ENCODE results near the gene LANCL3. TPM values are rescaled to one million over a fixed set of nuclear protein-coding genes. Genes with fewer than 3 reads are reported as not detected.

LANCL3 gene
- total RNA-seq, 1 donor from 2014 or later = 0.25 TPM

DNA sequence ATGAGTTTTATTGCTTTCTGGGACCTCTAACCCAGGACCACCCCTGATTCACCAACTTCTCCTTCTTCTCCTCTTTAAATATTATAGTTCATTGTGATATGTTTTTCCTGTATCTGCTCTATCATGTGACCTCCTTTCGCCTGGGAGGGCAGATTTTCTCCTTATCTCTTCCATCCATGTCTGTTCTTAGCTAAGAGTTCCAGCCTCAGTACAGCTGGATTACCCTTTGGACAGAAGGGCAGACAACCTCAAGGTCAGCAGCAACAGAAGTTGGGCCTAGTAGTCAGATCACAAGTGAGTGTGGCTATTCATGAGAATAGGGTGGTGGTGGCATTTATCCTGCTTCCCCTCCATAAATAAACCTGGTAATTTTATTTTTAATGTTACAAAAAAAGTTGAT is 108.4 kb downstream of the LANCL3 start:
- intact Hi-C loops (cut with micrococcal nuclease) = no loop called here

DNA sequence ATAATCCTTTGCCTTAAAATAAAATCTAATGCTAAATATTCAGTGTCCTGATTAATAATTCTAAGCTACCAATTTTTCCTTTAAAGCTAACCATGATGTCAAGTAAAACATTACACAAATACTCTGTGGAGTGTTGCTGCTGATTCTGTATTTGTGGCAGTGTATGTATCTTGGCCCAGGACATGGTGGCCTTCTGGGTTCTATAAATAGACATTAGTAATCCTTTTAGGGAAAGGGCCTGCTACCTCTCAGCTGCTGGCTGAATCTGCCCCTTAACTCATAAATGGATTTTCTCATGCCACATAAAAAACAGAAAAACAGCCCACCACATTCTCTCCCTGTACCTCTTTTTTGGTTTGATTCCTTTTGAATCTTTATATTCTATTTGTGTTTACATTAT is 113.0 kb downstream of the LANCL3 start:
- intact Hi-C loops (cut with micrococcal nuclease) = no loop called here

DNA sequence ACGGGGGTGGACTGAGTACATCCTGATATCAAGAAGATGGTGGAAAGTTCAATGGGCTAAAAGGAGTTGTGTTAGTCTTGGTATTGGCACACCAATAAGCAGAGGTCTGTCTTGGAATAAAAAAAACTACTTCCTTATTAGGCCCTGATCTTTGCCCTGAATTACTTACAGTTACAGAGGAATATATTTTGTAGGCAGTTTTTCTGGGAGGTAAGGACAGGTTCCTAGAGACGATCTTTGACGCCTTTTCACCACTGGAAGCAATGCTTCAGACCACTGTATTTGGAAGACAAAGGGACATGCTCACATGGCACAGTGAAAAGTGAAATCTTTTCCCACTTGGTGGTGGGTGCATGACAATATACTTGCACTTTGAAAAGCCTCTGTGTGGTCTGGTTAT is 113.5 kb downstream of the LANCL3 start:
- intact Hi-C loops (cut with micrococcal nuclease) = no loop called here

DNA sequence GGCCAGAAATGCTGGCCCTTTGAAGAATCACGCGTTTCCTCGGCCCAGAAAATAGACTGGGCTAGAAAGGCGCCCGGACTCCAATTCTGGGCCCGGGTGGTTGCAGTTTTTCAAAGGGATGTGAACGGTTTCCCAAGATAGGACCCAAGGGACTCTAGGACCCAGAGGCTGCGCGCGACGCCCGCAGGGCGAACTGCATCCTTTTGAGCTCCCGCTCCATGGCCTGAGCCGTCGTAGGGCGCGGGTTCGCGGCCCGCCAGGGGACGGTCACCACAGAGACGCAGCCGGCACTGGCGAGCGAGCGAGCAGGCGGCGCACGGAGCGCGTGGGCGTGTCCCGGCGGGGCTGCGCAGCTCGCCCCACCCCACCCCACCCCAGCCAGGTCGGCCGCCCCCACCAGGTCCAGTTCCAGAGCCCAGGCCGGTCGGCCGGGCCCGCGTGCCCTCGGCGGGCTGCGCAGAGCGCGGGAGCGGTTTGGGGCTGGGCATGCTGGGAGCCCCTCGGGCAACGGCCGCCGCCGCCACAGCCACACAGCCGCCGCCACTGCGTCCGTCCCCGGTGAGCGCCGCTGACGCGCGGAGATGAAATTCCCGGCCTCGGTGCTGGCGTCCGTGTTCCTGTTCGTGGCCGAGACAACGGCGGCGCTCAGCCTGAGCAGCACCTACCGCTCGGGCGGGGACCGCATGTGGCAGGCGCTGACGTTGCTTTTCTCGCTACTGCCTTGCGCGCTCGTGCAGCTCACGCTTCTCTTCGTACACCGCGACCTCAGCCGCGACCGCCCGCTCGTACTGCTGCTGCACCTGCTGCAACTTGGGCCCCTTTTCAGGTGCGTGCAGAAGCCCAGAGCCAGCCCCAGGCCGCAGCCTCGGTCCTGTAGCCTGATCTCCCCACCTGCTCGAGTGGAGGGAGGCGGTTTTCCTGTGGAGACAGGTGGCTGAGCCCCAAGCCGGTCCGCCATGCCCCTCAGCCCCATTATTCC is 114.2 kb downstream of the LANCL3 start, which contains the start of gene XK:
Gene XK (plus strand): TSS at position 411 of the 979 bp plus-strand sequence. CDS start 171 bp downstream, at position 582.
- intact Hi-C loops (cut with micrococcal nuclease) = loop anchor here (2.0 kb wide), 1 partner anchor 161 kb away; the partner anchor contains the start of gene DYNLT3

DNA sequence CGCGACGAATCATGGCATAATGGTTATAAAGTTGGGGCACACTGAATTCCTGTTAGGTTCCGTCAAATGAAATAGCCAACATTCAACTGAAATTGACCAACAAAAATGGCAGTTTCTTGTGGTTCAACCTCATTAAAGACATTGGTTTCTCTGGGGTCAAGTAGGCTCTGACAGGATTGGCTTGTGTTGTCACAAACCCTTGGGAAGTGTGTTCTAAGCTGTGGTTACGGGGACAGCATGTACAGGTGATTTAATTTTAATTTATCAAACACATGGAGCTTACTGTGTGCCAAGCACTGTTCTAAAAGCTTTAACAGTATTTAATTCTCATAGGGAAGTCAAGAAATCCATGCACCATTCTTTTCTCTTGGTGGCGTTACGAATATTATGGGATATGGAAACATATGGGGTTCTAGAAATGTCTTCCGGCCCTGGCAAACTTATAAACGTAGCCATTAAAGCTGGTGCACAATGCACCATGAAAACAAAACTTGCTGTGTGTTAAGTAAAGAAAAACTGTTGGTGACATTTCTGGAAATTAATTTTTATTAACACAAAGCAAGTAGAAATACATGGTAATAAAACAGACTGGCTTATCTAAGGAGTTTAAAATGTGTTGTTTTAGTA is 115.0 kb downstream of the LANCL3 start:
- intact Hi-C loops (cut with micrococcal nuclease) = loop anchor here (2.0 kb wide), 1 partner anchor 160 kb away; the partner anchor contains the start of gene DYNLT3

DNA sequence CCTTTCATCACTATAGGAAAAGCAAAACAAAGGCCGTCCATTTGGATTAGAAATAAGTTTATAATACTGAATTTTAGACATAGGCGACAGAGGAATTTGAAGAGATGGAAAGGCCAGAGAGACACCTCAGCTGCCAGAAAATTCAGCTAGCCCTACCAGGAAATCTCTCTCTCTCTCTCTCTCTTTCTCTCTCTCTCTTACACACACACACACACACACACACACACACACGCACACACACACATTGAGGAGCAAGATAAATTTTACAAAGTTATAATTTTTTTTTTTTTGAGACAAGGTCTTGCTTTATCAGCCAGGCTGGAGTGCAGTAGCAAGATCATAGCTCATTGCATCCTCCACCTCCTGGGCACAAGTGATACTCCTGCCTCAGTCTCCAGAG is 115.5 kb downstream of the LANCL3 start:
- intact Hi-C loops (cut with micrococcal nuclease) = loop anchor here (2.0 kb wide), 1 partner anchor 160 kb away; the partner anchor contains the start of gene DYNLT3

DNA sequence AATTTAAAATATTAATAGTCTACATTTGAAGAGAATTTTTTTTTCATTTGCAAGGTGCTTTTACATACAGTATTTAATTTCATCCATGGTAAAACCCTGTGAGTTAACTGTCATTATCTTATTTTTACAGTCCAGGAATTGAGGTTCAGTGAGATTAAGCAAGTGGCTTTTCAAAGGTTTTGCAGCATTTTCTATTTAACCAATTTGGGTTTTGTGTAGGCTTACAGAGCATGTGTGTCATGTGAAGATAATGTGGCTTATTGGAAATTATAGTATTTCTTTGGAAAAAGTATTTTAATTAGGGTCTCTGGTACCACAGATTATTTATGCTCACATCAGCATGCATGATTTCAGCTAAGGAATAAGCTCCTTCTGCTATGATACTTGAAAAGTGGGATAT is 118.7 kb downstream of the LANCL3 start:
- intact Hi-C loops (cut with micrococcal nuclease) = no loop called here

DNA sequence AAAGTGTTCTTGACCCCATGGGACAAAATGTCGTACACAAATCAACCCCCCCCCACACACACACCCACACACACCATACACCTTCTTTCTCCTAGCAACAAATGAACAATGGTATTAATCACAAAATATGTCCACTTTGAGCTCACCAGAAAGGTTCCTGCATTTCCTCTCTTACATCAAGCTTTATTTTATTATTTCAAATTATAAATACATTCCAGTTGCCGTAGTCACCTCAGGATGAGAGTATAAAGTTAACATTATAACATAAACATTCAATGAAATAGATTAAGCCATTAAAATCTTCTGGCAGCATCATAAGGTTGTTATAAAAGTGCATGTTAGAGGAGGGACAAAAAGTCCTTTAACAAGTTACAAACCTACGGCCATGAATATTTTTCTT is 121.5 kb downstream of the LANCL3 start:
- intact Hi-C loops (cut with micrococcal nuclease) = no loop called here

DNA sequence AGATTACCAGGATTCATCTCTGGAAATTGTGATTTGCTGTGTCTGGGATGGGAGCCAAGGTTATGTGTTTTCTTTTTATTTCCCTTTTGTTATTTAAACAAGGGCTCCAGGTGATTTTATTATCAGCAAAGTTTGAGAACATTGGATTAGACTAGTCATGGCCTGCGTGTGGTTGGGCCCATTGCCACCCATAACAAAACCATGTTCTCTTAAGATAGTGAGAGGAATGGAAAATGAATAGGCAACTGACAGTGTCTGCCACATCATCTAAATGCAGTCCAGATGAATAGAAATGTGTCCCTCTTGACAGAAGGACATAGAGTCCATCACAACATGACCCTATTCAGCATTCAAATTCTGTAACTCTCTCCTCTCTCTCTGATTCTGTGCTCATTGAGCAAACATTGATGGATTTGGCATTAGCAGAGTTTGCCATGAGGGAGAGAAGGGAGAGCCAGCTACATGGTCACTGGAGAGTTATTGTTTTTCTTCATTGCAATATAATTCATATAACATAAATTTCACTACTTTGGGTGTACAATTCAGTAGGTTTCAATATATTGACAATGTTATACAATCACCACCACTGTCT is 125.8 kb downstream of the LANCL3 start:
- intact Hi-C loops (cut with micrococcal nuclease) = no loop called here

DNA sequence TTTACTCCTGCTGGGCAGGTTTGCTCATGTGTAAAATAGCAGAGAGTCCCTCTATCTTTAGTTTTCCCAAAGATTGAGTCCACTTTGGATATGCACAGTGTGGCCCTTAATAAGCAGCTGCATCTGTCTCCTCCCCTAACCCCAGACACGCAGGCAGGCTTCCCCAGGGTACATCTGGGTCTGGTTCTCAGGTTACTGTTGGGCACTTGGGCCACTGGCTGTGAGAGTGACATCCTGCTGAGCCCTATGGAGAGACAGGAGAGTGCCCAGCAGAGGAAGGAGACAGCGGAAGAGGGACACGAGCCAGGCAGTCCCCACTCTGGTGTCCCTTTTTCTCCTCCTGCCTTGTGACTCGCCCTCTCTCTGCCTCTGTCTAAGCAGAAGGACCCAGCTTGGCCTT is 130.1 kb downstream of the LANCL3 start:
- intact Hi-C loops (cut with micrococcal nuclease) = no loop called here

DNA sequence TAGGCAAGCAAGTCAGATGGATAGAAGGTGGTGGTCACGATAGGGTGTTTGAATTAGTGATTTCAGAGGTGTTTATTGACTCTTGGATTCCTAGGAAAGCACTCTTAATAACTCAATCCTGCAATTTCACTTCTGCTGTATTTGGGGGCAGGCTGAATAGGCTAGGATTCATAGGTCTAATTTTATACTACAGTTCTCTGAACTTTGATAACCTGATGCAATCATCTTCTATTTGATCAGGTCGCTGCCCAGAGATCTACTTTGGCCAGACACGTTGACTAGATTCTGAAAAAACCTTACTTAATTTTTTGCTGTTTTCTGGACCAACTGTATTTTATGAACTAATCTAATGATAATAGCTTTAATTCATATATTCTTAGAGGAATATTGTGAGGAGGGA is 140.5 kb downstream of the LANCL3 start:
- intact Hi-C loops (cut with micrococcal nuclease) = no loop called here

DNA sequence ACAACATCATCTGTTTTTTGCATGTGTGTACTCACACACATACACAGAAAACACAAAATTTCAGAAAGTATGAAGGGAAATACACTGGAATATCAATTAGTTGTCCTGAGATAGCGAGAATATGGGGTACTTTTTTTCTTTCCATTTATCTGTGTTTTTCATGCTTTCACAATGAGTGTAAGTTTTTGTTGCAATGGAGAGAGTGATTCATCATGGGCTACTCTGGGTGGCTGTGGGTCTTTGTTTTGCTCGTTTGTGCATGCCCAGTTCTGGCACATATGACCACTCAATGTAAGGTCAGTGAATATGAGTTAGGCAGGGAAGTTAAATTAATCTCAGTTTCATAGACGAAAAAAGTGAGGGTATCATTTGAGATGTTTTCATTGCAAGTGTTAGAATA is 141.0 kb downstream of the LANCL3 start:
- intact Hi-C loops (cut with micrococcal nuclease) = no loop called here

DNA sequence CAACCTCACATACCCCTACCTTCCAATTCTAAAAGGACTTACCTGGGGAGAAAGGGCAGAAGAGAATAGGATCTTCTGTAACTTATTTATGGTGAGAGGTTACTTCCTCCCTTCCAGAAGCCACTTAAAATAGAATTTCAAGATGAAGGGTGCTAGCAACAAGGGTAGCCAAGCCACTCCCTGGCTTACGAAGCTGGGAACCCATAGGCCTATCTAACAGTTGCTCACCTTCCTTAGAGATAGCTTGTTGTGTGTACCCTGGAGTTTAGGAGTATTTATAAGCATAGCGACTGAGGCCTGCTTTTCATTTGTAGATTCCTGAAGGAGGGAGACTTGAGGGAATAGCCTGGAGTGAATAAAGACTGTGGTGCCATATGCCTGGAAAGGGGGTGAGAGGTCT is 143.0 kb downstream of the LANCL3 start:
- intact Hi-C loops (cut with micrococcal nuclease) = no loop called here

DNA sequence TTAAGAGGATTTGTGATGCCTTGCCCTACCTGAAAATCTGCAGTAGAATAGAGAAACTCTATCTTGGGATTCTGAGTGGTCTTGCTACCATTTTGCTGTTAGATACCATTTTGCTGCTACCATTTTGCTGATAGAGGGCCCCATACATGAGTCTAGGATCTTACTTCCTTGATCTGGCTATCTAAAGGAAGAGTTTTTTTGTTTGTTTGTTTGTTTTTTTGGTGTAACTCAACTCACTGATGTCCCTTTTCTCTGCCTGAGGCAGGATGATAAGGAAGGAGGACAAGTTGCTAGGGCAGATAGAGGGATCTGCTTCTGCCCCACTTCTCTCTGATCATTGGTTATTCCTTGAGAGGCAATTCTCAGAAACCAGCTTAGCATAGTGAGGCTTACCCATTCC is 145.1 kb downstream of the LANCL3 start:
- intact Hi-C loops (cut with micrococcal nuclease) = no loop called here

DNA sequence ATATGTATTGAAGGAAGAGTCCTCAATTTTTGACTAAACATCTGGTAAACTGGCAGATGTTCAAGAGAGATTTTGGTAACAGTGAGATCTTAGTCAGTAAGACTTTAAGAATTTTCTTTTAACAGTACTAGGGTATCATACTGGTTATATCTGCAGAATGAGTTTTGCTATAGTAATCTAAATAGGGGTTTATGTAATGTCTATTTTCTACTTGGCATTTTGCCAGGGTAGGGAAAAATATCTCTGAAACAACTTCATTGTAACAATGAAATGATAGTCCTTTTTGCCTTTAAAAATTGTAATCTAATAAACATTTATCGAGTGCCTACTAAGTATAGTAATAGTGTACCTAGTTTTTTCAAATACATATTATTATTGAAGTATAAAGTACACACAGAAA is 146.2 kb downstream of the LANCL3 start:
- intact Hi-C loops (cut with micrococcal nuclease) = no loop called here

DNA sequence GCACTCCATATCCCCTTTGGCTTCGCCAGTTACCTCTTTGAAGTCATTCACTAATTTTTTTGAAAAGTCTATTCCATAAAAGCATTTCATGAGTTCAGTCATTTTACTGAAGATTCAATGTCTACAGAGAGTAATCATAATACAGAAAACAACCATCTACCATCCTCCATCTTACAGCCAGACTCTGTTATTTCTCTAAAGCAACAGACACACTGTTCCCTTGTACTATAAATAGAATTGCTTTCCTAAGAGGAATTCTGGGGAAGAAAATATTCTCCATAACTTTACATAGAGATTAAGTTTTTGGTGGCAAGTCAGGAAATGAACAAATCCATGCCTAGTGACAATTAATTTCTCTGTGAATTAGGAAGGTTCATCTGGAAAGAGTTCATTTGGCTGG is 151.1 kb downstream of the LANCL3 start:
- intact Hi-C loops (cut with micrococcal nuclease) = no loop called here

DNA sequence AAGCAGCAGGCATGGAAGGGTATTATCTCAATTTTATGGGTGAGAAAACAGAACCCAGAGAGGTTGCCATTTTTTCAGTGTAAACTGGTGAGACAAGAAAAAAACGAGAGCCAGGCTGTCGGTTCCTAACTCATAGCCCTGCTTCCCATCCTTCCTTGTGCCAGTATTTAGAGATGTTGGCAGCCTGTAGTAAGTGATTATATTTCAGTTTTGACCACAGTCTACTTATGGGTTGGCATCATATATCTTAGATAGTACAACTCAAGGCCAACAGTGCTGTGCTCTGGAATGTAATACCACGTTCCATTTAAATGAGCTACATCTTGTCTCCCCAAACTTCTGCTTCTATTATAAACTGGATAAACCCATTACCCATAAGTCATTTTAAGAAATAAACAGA is 154.9 kb downstream of the LANCL3 start:
- intact Hi-C loops (cut with micrococcal nuclease) = no loop called here

Other genes with a start within 250 kb of the LANCL3 start
- not detected in 2 replicates for gene PRRG1, start 222.3 kb upstream of the LANCL3 start, total RNA-seq
- gene XK, start 114.1 kb downstream of the LANCL3 start, total RNA-seq = 0.23 and 0.32 TPM in 2 replicates
- 0.11 TPM in 1 of 2 replicates, not detected in the other for gene CYBB, start 208.4 kb downstream of the LANCL3 start, total RNA-seq

All from T-helper 2 cell treated with Interferon-gamma antibody and Interleukin-4, amounts not matched to agents 100 ng/mL and 5 ng/mL, for 36 hours (primary cell).